H9 (cell line): Measurements from ENCODE around the gene NPAS3. TPM values are rescaled to one million over a fixed set of nuclear protein-coding genes. Genes with fewer than 3 reads are reported as not detected.
A peak's percentile ranks its signal among the peaks of the same experiment; 100 is the strongest.

ENCODE experiments used
- DNase-seq: peaks from one replicate; pipeline ENCODE4 v3.0.0-alpha.2; 2017
- H2AFZ ChIP-seq: one replicate; pipeline ENCODE4 v1.6.1; 2013; ENCODE audit warnings: mild to moderate bottlenecking, low read length, control low read depth, moderate library complexity
- H2AK5ac ChIP-seq: 2 replicates; pipeline ENCODE4 v1.6.1; 2013; ENCODE audit warnings: low read length, control low read depth, mixed read lengths; ENCODE audit not compliant: insufficient read length
- H2BK120ac ChIP-seq: one replicate; pipeline ENCODE4 v1.6.1; 2013; ENCODE audit warnings: low read depth, mild to moderate bottlenecking, low read length, control low read depth, inconsistent platforms; ENCODE audit not compliant: poor library complexity, severe bottlenecking
- H2BK12ac ChIP-seq: 2 replicates; pipeline ENCODE4 v1.6.1; 2013; ENCODE audit warnings: low read length, control low read depth, mixed read lengths, low read depth; ENCODE audit not compliant: insufficient read length
- H2BK15ac ChIP-seq: 2 replicates; pipeline ENCODE4 v1.6.1; 2013; ENCODE audit warnings: low read depth, low read length, control low read depth
- H2BK20ac ChIP-seq: one replicate; pipeline ENCODE4 v1.6.1; 2013; ENCODE audit warnings: low read depth, mild to moderate bottlenecking, low read length, control low read depth, inconsistent platforms; ENCODE audit not compliant: poor library complexity, severe bottlenecking
- H2BK5ac ChIP-seq: 2 replicates; pipeline ENCODE4 v1.6.1; 2013; ENCODE audit warnings: low read length, control low read depth, mixed read lengths; ENCODE audit not compliant: insufficient read length
- H3K14ac ChIP-seq: 2 replicates; pipeline ENCODE4 v1.6.1; 2013; ENCODE audit warnings: low read length, control low read depth; ENCODE audit not compliant: insufficient read depth
- H3K18ac ChIP-seq: 2 replicates; pipeline ENCODE4 v1.6.1; 2013; ENCODE audit warnings: low read depth, mild to moderate bottlenecking, mixed read lengths, low read length, control low read depth; ENCODE audit not compliant: insufficient read length
- H3K23ac ChIP-seq: 2 replicates; pipeline ENCODE4 v1.6.1; 2013; ENCODE audit warnings: low read length, control low read depth, mixed read lengths, low read depth; ENCODE audit not compliant: insufficient read length
- H3K23me2 ChIP-seq: 2 replicates; pipeline ENCODE4 v1.6.1; 2013; ENCODE audit warnings: low read depth, mild to moderate bottlenecking, mixed read lengths, low read length, control low read depth; ENCODE audit not compliant: insufficient read length, poor library complexity, severe bottlenecking
- H3K27ac ChIP-seq: 2 replicates; pipeline ENCODE4 v1.5.1; 2013; ENCODE audit warnings: low read length, control low read depth, mixed read lengths, low read depth; ENCODE audit not compliant: insufficient read length
- H3K27me3 ChIP-seq: 2 replicates; pipeline ENCODE4 v1.6.1; 2013; ENCODE audit warnings: low read length, control low read depth, inconsistent platforms; ENCODE audit not compliant: insufficient read depth
- H3K4ac ChIP-seq: 2 replicates; pipeline ENCODE4 v1.6.1; 2013; ENCODE audit warnings: low read depth, mild to moderate bottlenecking, control low read depth, inconsistent platforms, low read length, moderate library complexity
- H3K4me1 ChIP-seq: 2 replicates; pipeline ENCODE4 v1.6.1; 2013; ENCODE audit warnings: low read length, control low read depth, inconsistent platforms; ENCODE audit not compliant: insufficient read depth
- H3K4me2 ChIP-seq: 2 replicates; pipeline ENCODE4 v1.6.1; 2013; ENCODE audit warnings: low read length, control low read depth, mixed read lengths; ENCODE audit not compliant: insufficient read length, insufficient read depth
- H3K56ac ChIP-seq: 2 replicates; pipeline ENCODE4 v1.6.1; 2013; ENCODE audit warnings: low read depth, mild to moderate bottlenecking, mixed read lengths, low read length, control low read depth; ENCODE audit not compliant: insufficient read length
- H3K79me1 ChIP-seq: 2 replicates; pipeline ENCODE4 v1.6.1; 2013; ENCODE audit warnings: low read depth, mild to moderate bottlenecking, moderate library complexity, low read length, control low read depth, inconsistent platforms; ENCODE audit not compliant: insufficient read depth, poor library complexity, severe bottlenecking
- H3K79me2 ChIP-seq: 2 replicates; pipeline ENCODE4 v1.6.1; 2013; ENCODE audit warnings: low read length, control low read depth, inconsistent platforms; ENCODE audit not compliant: insufficient read depth
- H3K9ac ChIP-seq: 2 replicates; pipeline ENCODE4 v1.6.1; 2013; ENCODE audit warnings: low read length, control low read depth, mixed read lengths; ENCODE audit not compliant: insufficient read length; ENCODE audit errors: extremely low read depth
- H3K9me3 ChIP-seq: one replicate; pipeline ENCODE4 v1.6.1; 2013; ENCODE audit warnings: low read depth, low read length, inconsistent platforms; ENCODE audit not compliant: control insufficient read depth
- H3T11ph ChIP-seq: one replicate; pipeline ENCODE4 v1.6.1; 2013; ENCODE audit warnings: mild to moderate bottlenecking, low read length, control low read depth, inconsistent platforms
- H4K20me1 ChIP-seq: one replicate; pipeline ENCODE4 v1.6.1; 2013; ENCODE audit not compliant: control insufficient read depth, insufficient read length, insufficient read depth
- H4K5ac ChIP-seq: 2 replicates; pipeline ENCODE4 v1.6.1; 2013; ENCODE audit warnings: low read depth, mild to moderate bottlenecking, mixed read lengths, low read length, control low read depth; ENCODE audit not compliant: insufficient read length
- H4K8ac ChIP-seq: replicated peaks from 2 replicates; pipeline ENCODE4 v1.6.1; 2013; ENCODE audit warnings: low read length, control low read depth, mixed read lengths, low read depth; ENCODE audit not compliant: insufficient read length
- H4K91ac ChIP-seq: 2 replicates; pipeline ENCODE4 v1.6.1; 2013; ENCODE audit warnings: low read depth, mild to moderate bottlenecking, moderate library complexity, mixed read lengths, low read length, control low read depth; ENCODE audit not compliant: insufficient read length
- H3K27ac Mint-ChIP-seq, 3 experiments: 2 replicates in 2 of 3; 3 replicates in 1 of 3; pipeline ENCODE4 v1.8.0; 2020 to 2021; ENCODE audit warnings: mixed read lengths in 3 of 3, mild to moderate bottlenecking in 1 of 3, moderate library complexity in 1 of 3
- H3K27me3 Mint-ChIP-seq: 2 replicates; pipeline ENCODE4 v1.8.0; 2021; ENCODE audit warnings: low read depth, mild to moderate bottlenecking, moderate library complexity, mixed read lengths
- H3K36me3 Mint-ChIP-seq, 3 experiments: 2 replicates in 2 of 3; 3 replicates in 1 of 3; pipeline ENCODE4 v1.8.0; 2020 to 2021; ENCODE audit warnings: low read depth in 3 of 3, mixed read lengths in 3 of 3; ENCODE audit not compliant: insufficient read depth in 1 of 3
- H3K4me1 Mint-ChIP-seq, 2 experiments: 2 replicates each; pipeline ENCODE4 v1.8.0; 2020; ENCODE audit warnings: mixed read lengths in 2 of 2
- H3K4me3 Mint-ChIP-seq, 2 experiments: 2 replicates in 1 of 2; 3 replicates in 1 of 2; pipeline ENCODE4 v1.8.0; 2020 to 2021; ENCODE audit warnings: mild to moderate bottlenecking in 2 of 2, mixed read lengths in 2 of 2, moderate library complexity in 1 of 2
- H3K9me3 Mint-ChIP-seq, 2 experiments: 2 replicates in 1 of 2; 3 replicates in 1 of 2; pipeline ENCODE4 v1.8.0; 2020; ENCODE audit warnings: mild to moderate bottlenecking in 2 of 2, mixed read lengths in 2 of 2, moderate library complexity in 1 of 2
- CTCF ChIP-seq: fragments of 200-600 bp; sonication (generic); conservative IDR thresholded peaks from 3 replicates; pipeline ENCODE4 v1.8.0; 2021; ENCODE audit warnings: antibody characterized with exemption, mild to moderate bottlenecking
- WGBS: extraction: QIAGEN DNeasy Blood & Tissue Kit; methylation state at CpG from one replicate; pipeline ENCODE4 v1.1.7; 2013; ENCODE audit warnings: missing lambda C conversion rate, low lambda C conversion rate, mixed read lengths; ENCODE audit not compliant: insufficient read length; ENCODE audit errors: extremely low coverage; 5-methylcytosine and 5-hydroxymethylcytosine counted together
- total RNA-seq: library from RNA; stranded (reverse); gene quantifications from 2 replicates; pipeline ENCODE4 v1.2.1, GENCODE V29; 2021

Gene NPAS3
- total RNA-seq, 1 experiment from 2014 or later: 0.17 TPM

DNA sequence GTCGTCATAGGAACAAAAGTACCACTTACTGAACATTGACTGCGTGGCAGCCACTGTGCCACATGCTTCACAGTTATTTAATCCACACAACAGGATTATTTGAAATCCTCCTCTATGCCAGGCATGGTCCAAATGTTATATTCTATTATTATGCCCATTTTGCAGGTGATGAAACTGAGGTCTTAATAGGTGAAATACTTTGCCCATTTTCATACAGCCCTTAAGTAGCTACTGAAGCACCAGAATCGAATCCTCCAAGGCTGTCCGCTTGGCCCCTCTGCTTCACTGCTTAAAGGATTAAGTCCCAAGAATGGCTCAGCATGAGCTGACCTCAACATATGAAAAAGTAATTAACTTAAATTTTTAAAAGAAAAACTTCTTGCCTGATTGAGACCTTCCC is 799.4 kb downstream of the NPAS3 start:
- Histone ChIP-seq H3K4ac (no peak overlapping the region), H3K14ac (no peak overlapping the region), H3K79me1 (no peaks in the 10 kb centered on the region), H3K23me2 (no peaks in the 10 kb centered on the region), H2AFZ (no peak overlapping the region), H2BK5ac (no peak overlapping the region), H4K5ac (no peak overlapping the region), H3K4me2 (no peak overlapping the region), H4K91ac (no peak overlapping the region), H3K18ac (no peak overlapping the region), H2BK20ac (no peak overlapping the region), H3T11ph (no peak overlapping the region), H3K56ac (no peak overlapping the region), H2AK5ac (no peak overlapping the region), H3K27ac (no peak overlapping the region), H3K23ac (no peak overlapping the region), H3K79me2 (no peaks in the 10 kb centered on the region), H2BK120ac (no peak overlapping the region), H3K9ac (no peak overlapping the region), H2BK15ac (no peak overlapping the region), H3K4me1 (0 out of 2 replicates have a peak, but pooled peaks cover 3% of the 10 kb centered on the region), H4K20me1 (no peaks in the 10 kb centered on the region), H3K9me3 (no peaks in the 10 kb centered on the region), H3K27me3 (no peaks in the 10 kb centered on the region), H2BK12ac (no peak overlapping the region), H4K8ac (no peak overlapping the region)
- peak overlapping the region in 1 of 3 experiments; percentile 25; a peak in 1 of 7 replicates for H3K27ac Mint-ChIP-seq
- H3K9me3 Mint-ChIP-seq: no peaks in the 10 kb centered on the region; a peak in 1 of 5 replicates
- no peak for TF ChIP-seq CTCF
- DNase-seq: no peak
- no peak overlapping the region for H3K4me3 Mint-ChIP-seq
- no peaks in the 10 kb centered on the region; a peak in 1 of 7 replicates for H3K36me3 Mint-ChIP-seq
- H3K4me1 Mint-ChIP-seq: peaks cover 31 to 33% of the 10 kb centered on the region in 2 experiments
- no CpG with 5 or more reads among the region's 4 CpGs for WGBS
- H3K27me3 Mint-ChIP-seq: no peaks in the 10 kb centered on the region
